Nephron progenitor cell (in vitro differentiated cells): ENCODE measurements around the gene CHD2.

Experiments used
- DNase-seq: peaks from one replicate; pipeline ENCODE4 v3.0.0; 2021
- H3K27ac Mint-ChIP-seq: 2 replicates; pipeline ENCODE4 v1.8.0; 2021; ENCODE audit warnings: mild to moderate bottlenecking, moderate library complexity, mixed read lengths
- H3K27me3 Mint-ChIP-seq: 2 replicates; pipeline ENCODE4 v1.8.0; 2021; ENCODE audit warnings: mild to moderate bottlenecking, low read depth, mixed read lengths; ENCODE audit not compliant: poor library complexity
- H3K36me3 Mint-ChIP-seq: 2 replicates; pipeline ENCODE4 v1.8.0; 2021; ENCODE audit warnings: low read depth, mixed read lengths
- H3K4me1 Mint-ChIP-seq: 2 replicates; pipeline ENCODE4 v1.8.0; 2021; ENCODE audit warnings: mixed read lengths
- H3K4me3 Mint-ChIP-seq: 2 replicates; pipeline ENCODE4 v1.8.0; 2021; ENCODE audit warnings: mild to moderate bottlenecking, moderate library complexity, mixed read lengths
- H3K9me3 Mint-ChIP-seq: 2 replicates; pipeline ENCODE4 v1.8.0; 2021; ENCODE audit warnings: mild to moderate bottlenecking, moderate library complexity, mixed read lengths
- TF ChIP-seq, protein P1 (sequence below): fragments of 200-600 bp; sonication (generic); IDR thresholded peaks from 2 replicates; pipeline ENCODE4 v1.5.0; 2021; ENCODE audit warnings: antibody characterized with exemption

Gene CHD2

DNA sequence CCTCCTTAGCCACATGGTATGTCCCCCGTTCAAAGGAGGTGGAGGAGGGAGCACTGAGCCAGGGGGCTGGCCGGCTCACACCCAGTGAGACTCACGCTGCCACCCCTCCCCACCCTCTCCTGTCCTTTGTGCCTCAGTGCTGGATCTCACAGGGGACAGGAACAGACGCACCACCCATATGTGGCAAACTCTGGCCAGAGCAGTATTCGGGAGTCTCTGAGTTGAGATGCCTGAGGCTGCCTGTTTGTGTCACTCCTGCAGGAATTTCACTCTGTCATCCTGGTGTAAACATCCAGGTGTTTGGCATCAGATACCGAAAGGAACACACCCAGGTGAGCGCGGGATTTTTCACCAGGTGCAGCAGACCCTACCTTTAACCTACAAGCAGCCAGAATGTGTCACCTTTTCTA, 163.1 kb downstream of the CHD2 start:
- TF ChIP-seq, protein P1, sequence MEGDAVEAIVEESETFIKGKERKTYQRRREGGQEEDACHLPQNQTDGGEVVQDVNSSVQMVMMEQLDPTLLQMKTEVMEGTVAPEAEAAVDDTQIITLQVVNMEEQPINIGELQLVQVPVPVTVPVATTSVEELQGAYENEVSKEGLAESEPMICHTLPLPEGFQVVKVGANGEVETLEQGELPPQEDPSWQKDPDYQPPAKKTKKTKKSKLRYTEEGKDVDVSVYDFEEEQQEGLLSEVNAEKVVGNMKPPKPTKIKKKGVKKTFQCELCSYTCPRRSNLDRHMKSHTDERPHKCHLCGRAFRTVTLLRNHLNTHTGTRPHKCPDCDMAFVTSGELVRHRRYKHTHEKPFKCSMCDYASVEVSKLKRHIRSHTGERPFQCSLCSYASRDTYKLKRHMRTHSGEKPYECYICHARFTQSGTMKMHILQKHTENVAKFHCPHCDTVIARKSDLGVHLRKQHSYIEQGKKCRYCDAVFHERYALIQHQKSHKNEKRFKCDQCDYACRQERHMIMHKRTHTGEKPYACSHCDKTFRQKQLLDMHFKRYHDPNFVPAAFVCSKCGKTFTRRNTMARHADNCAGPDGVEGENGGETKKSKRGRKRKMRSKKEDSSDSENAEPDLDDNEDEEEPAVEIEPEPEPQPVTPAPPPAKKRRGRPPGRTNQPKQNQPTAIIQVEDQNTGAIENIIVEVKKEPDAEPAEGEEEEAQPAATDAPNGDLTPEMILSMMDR, result no peak
- no peaks in the 10 kb centered on the region for H3K9me3 Mint-ChIP-seq
- no peak overlapping the region for H3K27ac Mint-ChIP-seq
- peak overlapping the region; percentile 7 for H3K4me3 Mint-ChIP-seq
- H3K27me3 Mint-ChIP-seq, result peaks cover 2% of the 10 kb centered on the region
- H3K36me3 Mint-ChIP-seq, result peaks cover 32% of the 10 kb centered on the region
- no peak for DNase-seq
- peaks cover 97% of the 10 kb centered on the region for H3K4me1 Mint-ChIP-seq

DNA sequence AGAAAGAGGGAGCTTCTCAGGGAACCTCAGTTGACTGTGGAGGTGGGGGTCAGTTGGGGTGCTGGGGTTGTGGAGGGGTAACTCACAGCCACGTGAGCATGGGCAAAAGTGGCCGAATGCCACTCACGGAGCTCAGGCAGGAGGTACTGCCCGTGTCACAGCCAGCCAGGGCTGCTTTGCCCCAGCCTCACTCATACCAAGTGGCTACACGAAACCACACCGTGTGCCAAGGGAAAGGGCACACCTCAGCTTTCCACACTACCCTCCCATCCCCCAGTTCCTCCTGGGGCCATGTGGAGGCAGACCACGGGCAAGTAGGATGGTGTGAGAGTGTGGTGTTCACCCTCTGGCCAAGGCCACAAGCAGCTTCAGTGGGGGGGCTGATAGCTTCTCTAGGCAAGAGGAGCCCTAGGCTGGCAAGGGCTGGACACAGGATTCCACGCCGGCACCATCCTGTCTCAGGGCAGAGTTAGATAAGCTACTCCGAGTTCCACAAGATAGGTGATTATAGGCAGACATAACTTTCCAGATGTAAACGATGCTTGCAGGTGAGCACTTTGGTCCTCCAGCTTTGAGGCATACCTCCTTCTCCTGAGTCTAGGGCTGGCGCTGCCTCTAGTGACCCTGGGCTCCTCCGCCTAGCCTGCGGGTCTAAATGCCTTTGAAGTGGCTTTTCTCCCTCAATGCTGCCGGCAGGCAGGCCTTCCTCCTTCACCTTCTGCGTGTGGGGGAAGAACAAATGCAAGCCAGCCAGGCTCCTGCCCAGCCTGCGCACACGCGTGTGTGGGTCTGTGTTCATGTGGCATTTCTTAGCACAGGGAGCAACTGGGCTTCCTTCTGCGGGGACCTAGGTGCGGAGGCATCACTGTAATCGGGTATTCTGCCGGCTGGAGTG, 163.9 kb downstream of the CHD2 start:
- TF ChIP-seq, protein P1, result no peak
- Mint-ChIP-seq H3K4me1 (peaks cover 96% of the 10 kb centered on the region), H3K27me3 (peaks cover 2% of the 10 kb centered on the region), H3K27ac (no peak overlapping the region), H3K36me3 (peaks cover 35% of the 10 kb centered on the region), H3K4me3 (peak overlapping the region; percentile 45), H3K9me3 (no peaks in the 10 kb centered on the region)
- no peak for DNase-seq

DNA sequence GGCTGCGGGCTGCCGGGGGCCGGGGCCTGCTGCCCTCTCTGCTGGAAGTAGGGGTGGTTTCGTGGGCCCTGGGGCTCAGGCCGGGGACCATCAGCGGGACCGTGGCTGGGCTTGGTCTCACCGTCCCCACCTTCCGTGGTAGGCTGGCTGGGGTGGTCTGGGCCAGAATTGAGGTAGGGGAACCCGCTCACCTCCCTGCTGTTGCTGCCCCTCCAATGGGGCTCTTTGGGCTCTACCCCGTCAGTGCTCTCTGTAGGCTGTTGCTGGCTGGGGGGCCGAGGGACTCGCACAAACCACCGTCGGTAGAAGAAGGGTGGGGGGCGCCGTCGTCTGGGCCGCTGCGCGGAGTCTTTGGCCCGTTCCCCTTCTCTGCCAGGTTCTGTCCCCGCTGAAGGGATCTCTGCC, 165.5 kb downstream of the CHD2 start:
- no peak for DNase-seq
- TF ChIP-seq, protein P1, result no peak
- Mint-ChIP-seq H3K27ac (no peak overlapping the region), H3K4me3 (no peak overlapping the region), H3K36me3 (peaks cover 35% of the 10 kb centered on the region), H3K9me3 (no peaks in the 10 kb centered on the region), H3K27me3 (peaks cover 2% of the 10 kb centered on the region), H3K4me1 (peaks cover 95% of the 10 kb centered on the region)

DNA sequence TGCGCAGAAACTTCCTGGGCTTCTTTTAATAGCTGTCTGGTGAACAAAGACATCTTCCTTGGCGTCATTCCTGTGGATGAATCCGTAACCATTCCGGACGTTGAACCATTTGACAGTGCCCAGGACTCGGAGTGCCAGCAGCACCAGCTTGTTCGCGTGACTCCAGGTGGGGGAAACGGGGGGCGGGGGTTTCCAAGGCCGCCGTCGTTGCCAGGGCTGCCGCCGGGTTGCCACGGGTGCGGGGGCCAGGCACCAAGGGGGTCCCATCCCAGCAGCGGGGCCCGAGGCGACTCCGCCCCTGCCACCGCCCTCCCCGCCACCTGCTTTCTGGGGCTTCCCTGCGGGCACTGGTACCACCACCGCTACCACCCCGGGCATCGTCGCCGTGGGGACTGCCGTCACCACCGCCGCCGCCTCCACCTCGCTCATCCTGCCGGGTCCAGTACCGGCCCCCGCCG, 166.1 kb downstream of the CHD2 start:
- Mint-ChIP-seq H3K36me3 (peaks cover 35% of the 10 kb centered on the region), H3K27ac (no peak overlapping the region), H3K27me3 (peaks cover 2% of the 10 kb centered on the region), H3K4me3 (no peak overlapping the region), H3K4me1 (peaks cover 95% of the 10 kb centered on the region), H3K9me3 (no peaks in the 10 kb centered on the region)
- no peak for DNase-seq
- TF ChIP-seq, protein P1, result no peak

DNA sequence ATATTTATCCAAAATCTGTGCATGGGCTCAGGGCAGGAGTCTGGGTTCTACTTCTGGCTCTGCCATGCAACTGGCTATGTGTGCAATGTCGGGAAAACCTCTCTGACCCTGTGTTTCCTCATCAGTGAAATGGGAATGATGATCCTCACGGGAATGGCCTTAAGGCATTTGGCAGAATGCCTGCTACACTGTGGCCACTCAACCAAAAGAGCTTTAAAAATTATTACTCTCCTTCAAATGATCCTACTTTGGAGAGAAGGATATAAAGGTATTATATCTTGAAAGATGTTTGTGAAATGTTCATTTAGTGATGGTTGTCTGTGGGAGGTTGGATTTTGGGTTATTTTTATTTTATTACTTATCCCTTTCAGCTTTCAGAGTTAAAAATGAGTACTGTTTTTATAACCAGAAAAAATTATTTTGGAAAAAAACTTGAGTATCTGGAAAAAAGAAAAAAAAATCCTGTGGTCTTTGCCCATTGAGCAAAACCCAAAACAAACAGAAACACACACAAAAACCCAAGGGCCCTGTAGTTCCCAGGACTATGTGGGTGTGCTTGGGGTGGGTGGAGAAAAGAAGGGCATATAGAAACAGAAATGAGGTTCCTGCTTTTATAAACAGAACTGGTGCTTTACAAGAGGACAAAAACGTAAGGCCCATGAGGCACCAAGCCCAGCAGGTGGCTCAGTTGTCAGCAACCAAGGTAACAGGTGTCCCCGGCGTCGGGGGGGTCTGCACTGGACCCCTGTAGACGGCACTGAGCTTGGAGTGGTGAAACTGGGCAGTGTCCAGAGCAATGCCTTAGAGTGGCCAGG, 166.9 kb downstream of the CHD2 start:
- peaks cover 95% of the 10 kb centered on the region for H3K4me1 Mint-ChIP-seq
- H3K27me3 Mint-ChIP-seq, result peaks cover 2% of the 10 kb centered on the region
- no peak for DNase-seq
- H3K4me3 Mint-ChIP-seq, result no peak overlapping the region
- H3K9me3 Mint-ChIP-seq, result no peaks in the 10 kb centered on the region
- H3K36me3 Mint-ChIP-seq, result peaks cover 35% of the 10 kb centered on the region
- H3K27ac Mint-ChIP-seq, result no peak overlapping the region
- TF ChIP-seq, protein P1, result no peak
